ENCODE measurements around the gene REEP3.
A peak's percentile ranks its signal among the peaks of the same experiment; 100 is the strongest.

GRCh38 chr10:63605197-63605967 lies 84.2 kb downstream of the REEP3 start:
- TF ChIP-seq, protein P1, sequence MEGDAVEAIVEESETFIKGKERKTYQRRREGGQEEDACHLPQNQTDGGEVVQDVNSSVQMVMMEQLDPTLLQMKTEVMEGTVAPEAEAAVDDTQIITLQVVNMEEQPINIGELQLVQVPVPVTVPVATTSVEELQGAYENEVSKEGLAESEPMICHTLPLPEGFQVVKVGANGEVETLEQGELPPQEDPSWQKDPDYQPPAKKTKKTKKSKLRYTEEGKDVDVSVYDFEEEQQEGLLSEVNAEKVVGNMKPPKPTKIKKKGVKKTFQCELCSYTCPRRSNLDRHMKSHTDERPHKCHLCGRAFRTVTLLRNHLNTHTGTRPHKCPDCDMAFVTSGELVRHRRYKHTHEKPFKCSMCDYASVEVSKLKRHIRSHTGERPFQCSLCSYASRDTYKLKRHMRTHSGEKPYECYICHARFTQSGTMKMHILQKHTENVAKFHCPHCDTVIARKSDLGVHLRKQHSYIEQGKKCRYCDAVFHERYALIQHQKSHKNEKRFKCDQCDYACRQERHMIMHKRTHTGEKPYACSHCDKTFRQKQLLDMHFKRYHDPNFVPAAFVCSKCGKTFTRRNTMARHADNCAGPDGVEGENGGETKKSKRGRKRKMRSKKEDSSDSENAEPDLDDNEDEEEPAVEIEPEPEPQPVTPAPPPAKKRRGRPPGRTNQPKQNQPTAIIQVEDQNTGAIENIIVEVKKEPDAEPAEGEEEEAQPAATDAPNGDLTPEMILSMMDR (IDR thresholded peaks at IDR 0.05; ENCODE audit: control extremely low read depth in 1 of 3, insufficient read depth in 1 of 3, low read depth in 1 of 3, low read length in 3 of 3): no peak
- TF ChIP-seq POLR2A (IDR thresholded peaks at IDR 0.05; ENCODE audit: control extremely low read depth in 1 of 2, low read depth in 2 of 2, low read length in 2 of 2): no peak
- TF ChIP-seq TEAD4 (IDR thresholded peaks at IDR 0.05; ENCODE audit: low read depth, low read length): no peak
- TF ChIP-seq RFX5 (IDR thresholded peaks at IDR 0.05; ENCODE audit: borderline replicate concordance, low read depth, low read length): no peak
- TF ChIP-seq CHD2 (IDR thresholded peaks at IDR 0.05; ENCODE audit: low read length): no peak
- TF ChIP-seq GTF2F1 (IDR thresholded peaks at IDR 0.05; ENCODE audit: borderline replicate concordance, low read depth, low read length): no peak
- TF ChIP-seq SP2 (IDR thresholded peaks at IDR 0.05; ENCODE audit: low read length): no peak
- TF ChIP-seq TAF7 (optimal IDR thresholded peaks at IDR 0.05; ENCODE audit: borderline replicate concordance, low read depth, low read length): no peak
- no peak for TF ChIP-seq PHF8 (conservative IDR thresholded peaks at IDR 0.05; ENCODE audit: low read depth, low read length)
- no peak for TF ChIP-seq MAFK (IDR thresholded peaks at IDR 0.05; ENCODE audit: low read depth, low read length)
- TF ChIP-seq ZNF274 (IDR thresholded peaks at IDR 0.05; ENCODE audit: borderline replicate concordance, extremely low read depth, low read length): no peak
- TF ChIP-seq RAD21 (IDR thresholded peaks at IDR 0.05 in 1 of 2, conservative IDR thresholded peaks at IDR 0.05 in 1 of 2; ENCODE audit: low read depth in 2 of 2, low read length in 2 of 2): 0 out of 4 replicates have a peak, but pooled peaks of 1 of the 2 experiments have one; percentile 14
- TF ChIP-seq, protein P2, sequence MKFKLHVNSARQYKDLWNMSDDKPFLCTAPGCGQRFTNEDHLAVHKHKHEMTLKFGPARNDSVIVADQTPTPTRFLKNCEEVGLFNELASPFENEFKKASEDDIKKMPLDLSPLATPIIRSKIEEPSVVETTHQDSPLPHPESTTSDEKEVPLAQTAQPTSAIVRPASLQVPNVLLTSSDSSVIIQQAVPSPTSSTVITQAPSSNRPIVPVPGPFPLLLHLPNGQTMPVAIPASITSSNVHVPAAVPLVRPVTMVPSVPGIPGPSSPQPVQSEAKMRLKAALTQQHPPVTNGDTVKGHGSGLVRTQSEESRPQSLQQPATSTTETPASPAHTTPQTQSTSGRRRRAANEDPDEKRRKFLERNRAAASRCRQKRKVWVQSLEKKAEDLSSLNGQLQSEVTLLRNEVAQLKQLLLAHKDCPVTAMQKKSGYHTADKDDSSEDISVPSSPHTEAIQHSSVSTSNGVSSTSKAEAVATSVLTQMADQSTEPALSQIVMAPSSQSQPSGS (IDR thresholded peaks at IDR 0.05; ENCODE audit: low read length): no peak

Data from H1 (cell line).